ENCODE data around the gene CLDN12.

- no peak for TF ChIP-seq CTCF (conservative IDR thresholded peaks at IDR 0.05; ENCODE audit: low read length)
- no peak for TF ChIP-seq EZH2phosphoT487 (IDR thresholded peaks at IDR 0.05; ENCODE audit: borderline replicate concordance)
Observed at GRCh38 chr7:90432752-90433151, 29.5 kb downstream of the CLDN12 start.

Data from Loucy (cell line).